Smooth muscle cell (in vitro differentiated cells): ENCODE measurements around the gene C1GALT1C1L. TPM values are rescaled to one million over a fixed set of nuclear protein-coding genes. Genes with fewer than 3 reads are reported as not detected.

ENCODE experiments used
- DNase-seq: peaks from one replicate; lab custom pipeline; 2025; ENCODE audit not compliant: unreplicated experiment; lab: John Stamatoyannopoulos, UW
- H2AFZ ChIP-seq: fragments of 200-600 bp; sonication (generic); 2 replicates; pipeline ENCODE4 v1.6.0; 2016; ENCODE audit warnings: antibody characterized with exemption, low read depth, mild to moderate bottlenecking
- H3F3A ChIP-seq: fragments of 200-600 bp; sonication (generic); 2 replicates; pipeline ENCODE4 v1.6.0; 2017; ENCODE audit warnings: antibody characterized with exemption, low read depth
- H3K27ac ChIP-seq: fragments of 200-600 bp; sonication (generic); 2 replicates; pipeline ENCODE4 v1.5.1; 2016; ENCODE audit warnings: low read depth, mild to moderate bottlenecking
- H3K27me3 ChIP-seq: fragments of 200-600 bp; sonication (generic); 2 replicates; pipeline ENCODE4 v1.6.1; 2016; ENCODE audit warnings: low read depth, mild to moderate bottlenecking
- H3K36me3 ChIP-seq: fragments of 200-600 bp; sonication (generic); 2 replicates; pipeline ENCODE4 v1.5.1; 2016; ENCODE audit warnings: low read depth
- H3K4me1 ChIP-seq: fragments of 200-600 bp; sonication (generic); 2 replicates; pipeline ENCODE4 v1.5.1; 2016; ENCODE audit warnings: low read depth
- H3K4me2 ChIP-seq: fragments of 200-600 bp; sonication (generic); 2 replicates; pipeline ENCODE4 v1.6.0; 2016; ENCODE audit warnings: mild to moderate bottlenecking
- H3K4me3 ChIP-seq: fragments of 200-600 bp; sonication (generic); 2 replicates; pipeline ENCODE4 v1.5.1; 2016; ENCODE audit warnings: mild to moderate bottlenecking
- H3K79me2 ChIP-seq: fragments of 200-600 bp; sonication (generic); 2 replicates; pipeline ENCODE4 v1.6.0; 2016; ENCODE audit warnings: low read depth, mild to moderate bottlenecking
- H3K9ac ChIP-seq: fragments of 200-600 bp; sonication (generic); 2 replicates; pipeline ENCODE4 v1.6.0; 2016; ENCODE audit warnings: low read depth
- H3K9me3 ChIP-seq: fragments of 200-600 bp; sonication (generic); replicated peaks from 2 replicates; pipeline ENCODE4 v1.5.1; 2016; ENCODE audit warnings: low read depth
- H4K20me1 ChIP-seq: fragments of 200-600 bp; sonication (generic); 2 replicates; pipeline ENCODE4 v1.6.0; 2016; ENCODE audit warnings: low read depth
- WGBS: methylation state at CpG from one replicate; pipeline ENCODE4 v1.1.7; 2016; ENCODE audit warnings: low lambda C conversion rate; 5-methylcytosine and 5-hydroxymethylcytosine counted together
- polyA plus RNA-seq: library from polyadenylated mRNA; unstranded; fragments of >200 nt; fragmentation: Nextera tagmentation; extraction: Ambion mirVana; gene quantifications from 2 replicates; pipeline ENCODE4 v1.2.1, GENCODE V29; 2016
- total RNA-seq: library from RNA; depleted of rRNA; stranded (reverse); fragments of >200 nt; gene quantifications from 2 replicates; pipeline ENCODE4 v1.2.3, GENCODE V29; 2014
- TF ChIP-seq, protein P1 (sequence below): fragments of 200-600 bp; sonication (generic); IDR thresholded peaks from 2 replicates; pipeline ENCODE4 v1.5.1; 2017; ENCODE audit warnings: borderline replicate concordance, mild to moderate bottlenecking, antibody characterized with exemption; ENCODE audit not compliant: insufficient read depth, poor library complexity, severe bottlenecking

The C1GALT1C1L gene
- total and polyA plus RNA-seq, 2 experiments from 2014 or later = 0.14 TPM; not detected in 1

DNA sequence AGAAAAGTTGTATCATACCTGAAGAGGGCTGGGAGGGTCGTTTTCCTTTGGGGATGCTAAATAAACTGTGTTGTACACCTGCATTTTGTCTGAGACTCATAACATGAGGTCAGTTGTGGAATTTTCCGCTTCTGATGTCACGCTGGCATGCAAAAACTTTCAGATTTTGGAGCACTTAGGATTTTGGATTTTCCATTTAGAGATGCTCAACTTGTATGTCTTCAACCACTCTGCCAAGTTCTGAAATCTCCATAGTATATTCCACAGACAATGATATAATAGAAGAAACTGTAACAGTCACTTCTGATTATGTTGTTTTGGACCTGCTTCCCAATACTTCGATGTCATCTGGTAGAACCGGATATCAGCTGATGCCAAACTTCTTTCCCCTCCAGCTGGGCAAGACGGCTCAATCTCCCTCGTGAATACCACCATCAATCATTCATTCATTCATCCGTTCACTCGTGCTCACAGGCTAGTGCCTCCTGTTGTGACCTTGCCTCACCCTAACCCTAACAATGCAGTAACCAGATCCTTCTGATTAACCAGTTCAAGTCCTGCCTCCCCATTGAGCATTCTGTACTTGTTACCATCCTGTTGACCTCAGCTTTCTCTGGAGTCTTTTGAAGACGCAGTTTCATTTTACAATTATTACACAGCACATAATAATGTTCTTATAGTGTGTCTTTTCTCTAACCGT, 44.5 kb downstream of the C1GALT1C1L start:
- no peaks in the 10 kb centered on the region for H3K79me2 ChIP-seq
- peaks cover 7% of the 10 kb centered on the region for H3K27me3 ChIP-seq
- TF ChIP-seq, protein P1, sequence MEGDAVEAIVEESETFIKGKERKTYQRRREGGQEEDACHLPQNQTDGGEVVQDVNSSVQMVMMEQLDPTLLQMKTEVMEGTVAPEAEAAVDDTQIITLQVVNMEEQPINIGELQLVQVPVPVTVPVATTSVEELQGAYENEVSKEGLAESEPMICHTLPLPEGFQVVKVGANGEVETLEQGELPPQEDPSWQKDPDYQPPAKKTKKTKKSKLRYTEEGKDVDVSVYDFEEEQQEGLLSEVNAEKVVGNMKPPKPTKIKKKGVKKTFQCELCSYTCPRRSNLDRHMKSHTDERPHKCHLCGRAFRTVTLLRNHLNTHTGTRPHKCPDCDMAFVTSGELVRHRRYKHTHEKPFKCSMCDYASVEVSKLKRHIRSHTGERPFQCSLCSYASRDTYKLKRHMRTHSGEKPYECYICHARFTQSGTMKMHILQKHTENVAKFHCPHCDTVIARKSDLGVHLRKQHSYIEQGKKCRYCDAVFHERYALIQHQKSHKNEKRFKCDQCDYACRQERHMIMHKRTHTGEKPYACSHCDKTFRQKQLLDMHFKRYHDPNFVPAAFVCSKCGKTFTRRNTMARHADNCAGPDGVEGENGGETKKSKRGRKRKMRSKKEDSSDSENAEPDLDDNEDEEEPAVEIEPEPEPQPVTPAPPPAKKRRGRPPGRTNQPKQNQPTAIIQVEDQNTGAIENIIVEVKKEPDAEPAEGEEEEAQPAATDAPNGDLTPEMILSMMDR = no peak
- H3K36me3 ChIP-seq = no peaks in the 10 kb centered on the region
- no peak overlapping the region for H2AFZ ChIP-seq
- no peaks in the 10 kb centered on the region for H3F3A ChIP-seq
- DNase-seq = no peak
- H3K9ac ChIP-seq = no peak overlapping the region
- no peak overlapping the region for H3K4me2 ChIP-seq
- no peaks in the 10 kb centered on the region for H3K9me3 ChIP-seq
- H3K27ac ChIP-seq = no peak overlapping the region
- no peaks in the 10 kb centered on the region for H4K20me1 ChIP-seq
- no peaks in the 10 kb centered on the region for H3K4me1 ChIP-seq
- H3K4me3 ChIP-seq = no peak overlapping the region
- 91% methylated on average over 11 of the region's 11 CpGs for WGBS

Other genes starting within 250 kb of the C1GALT1C1L start
- gene THADA, start 80.4 kb downstream of the C1GALT1C1L start, total RNA-seq = 20.9 and 21.2 TPM in 2 replicates
- 11.3 and 12.8 TPM in 2 replicates for gene THADA, start 80.4 kb downstream of the C1GALT1C1L start, polyA plus RNA-seq
- 2.1 and 2.6 TPM in 2 replicates for gene PLEKHH2, start 39.2 kb downstream of the C1GALT1C1L start, total RNA-seq
- 0.08 and 0.69 TPM in 2 replicates for gene PLEKHH2, start 39.2 kb downstream of the C1GALT1C1L start, polyA plus RNA-seq
- 35.9 and 46.7 TPM in 2 replicates for gene DYNC2LI1, start 97.6 kb upstream of the C1GALT1C1L start, total RNA-seq
- 17.8 and 22.0 TPM in 2 replicates for gene DYNC2LI1, start 97.6 kb upstream of the C1GALT1C1L start, polyA plus RNA-seq
- gene ABCG5, start 162.4 kb upstream of the C1GALT1C1L start, total RNA-seq = not detected in 2 replicates
- not detected in 2 replicates for gene ABCG5, start 162.4 kb upstream of the C1GALT1C1L start, polyA plus RNA-seq
- gene ABCG8, start 162.5 kb upstream of the C1GALT1C1L start, total RNA-seq = not detected in 2 replicates
- gene ABCG8, start 162.5 kb upstream of the C1GALT1C1L start, polyA plus RNA-seq = not detected in 2 replicates